Rectal smooth muscle tissue (tissue), 1 donor: ENCODE measurements around the gene MAST4.

Experiments
- H3K27ac ChIP-seq: one replicate; pipeline ENCODE4 v1.7.0; 2013; ENCODE audit warnings: low read depth, low read length, inconsistent platforms
- H3K27me3 ChIP-seq: one replicate; pipeline ENCODE4 v1.7.0; 2013; ENCODE audit warnings: low read length; ENCODE audit not compliant: control insufficient read depth, insufficient read depth
- H3K36me3 ChIP-seq: one replicate; pipeline ENCODE4 v1.7.0; 2013; ENCODE audit warnings: low read length; ENCODE audit not compliant: control insufficient read depth, insufficient read depth
- H3K4me1 ChIP-seq: one replicate; pipeline ENCODE4 v1.7.0; 2013; ENCODE audit warnings: low read length; ENCODE audit not compliant: control insufficient read depth, insufficient read depth
- H3K4me3 ChIP-seq: one replicate; pipeline ENCODE4 v1.7.0; 2013; ENCODE audit warnings: low read length
- H3K9ac ChIP-seq: one replicate; pipeline ENCODE4 v1.7.0; 2013; ENCODE audit warnings: low read length

Gene MAST4

GRCh38 chr5:67200809-67201562 lies 604.8 kb downstream of the MAST4 start:
- no peaks in the 10 kb centered on the region for H3K4me1 ChIP-seq

GRCh38 chr5:67201897-67202549 lies 605.8 kb downstream of the MAST4 start:
- Histone ChIP-seq H3K4me1 (no peaks in the 10 kb centered on the region), H3K36me3 (no peaks in the 10 kb centered on the region), H3K27me3 (no peaks in the 10 kb centered on the region), H3K27ac (no peak overlapping the region), H3K9ac (no peak overlapping the region), H3K4me3 (no peak overlapping the region)

More at GRCh38 chr5:67200809-67201562, 604.8 kb downstream of the MAST4 start:
- H3K36me3 ChIP-seq: no peaks in the 10 kb centered on the region
- no peak overlapping the region for H3K4me3 ChIP-seq
- no peaks in the 10 kb centered on the region for H3K27me3 ChIP-seq
- no peak overlapping the region for H3K9ac ChIP-seq
- no peak overlapping the region for H3K27ac ChIP-seq

- H3K4me1 ChIP-seq: no peaks in the 10 kb centered on the region
- no peak overlapping the region for H3K9ac ChIP-seq
- no peaks in the 10 kb centered on the region for H3K36me3 ChIP-seq
- no peak overlapping the region for H3K4me3 ChIP-seq
- H3K27ac ChIP-seq: no peak overlapping the region
- H3K27me3 ChIP-seq: no peaks in the 10 kb centered on the region
These were observed 606.6 kb downstream of the MAST4 start for GRCh38 chr5:67202828-67203227.

- H3K4me1 ChIP-seq: no peaks in the 10 kb centered on the region
- no peak overlapping the region for H3K27ac ChIP-seq
- no peak overlapping the region for H3K9ac ChIP-seq
- no peak overlapping the region for H3K4me3 ChIP-seq
- H3K36me3 ChIP-seq: no peaks in the 10 kb centered on the region
- H3K27me3 ChIP-seq: no peaks in the 10 kb centered on the region
These were observed 607.5 kb downstream of the MAST4 start for GRCh38 chr5:67203701-67204074.

- H3K36me3 ChIP-seq: no peaks in the 10 kb centered on the region
- no peak overlapping the region for H3K4me3 ChIP-seq
- no peak overlapping the region for H3K9ac ChIP-seq
- H3K27ac ChIP-seq: no peak overlapping the region
- no peaks in the 10 kb centered on the region for H3K4me1 ChIP-seq
- H3K27me3 ChIP-seq: no peaks in the 10 kb centered on the region
These were observed 608.6 kb downstream of the MAST4 start for GRCh38 chr5:67204821-67205220.

GRCh38 chr5:67205981-67206380 lies 609.8 kb downstream of the MAST4 start:
- no peak overlapping the region for H3K4me3 ChIP-seq
- no peak overlapping the region for H3K27ac ChIP-seq
- H3K27me3 ChIP-seq: no peaks in the 10 kb centered on the region
- H3K36me3 ChIP-seq: no peaks in the 10 kb centered on the region
- H3K9ac ChIP-seq: no peak overlapping the region
- H3K4me1 ChIP-seq: no peaks in the 10 kb centered on the region

- H3K36me3 ChIP-seq: no peaks in the 10 kb centered on the region
- H3K27me3 ChIP-seq: no peaks in the 10 kb centered on the region
- H3K4me1 ChIP-seq: no peaks in the 10 kb centered on the region
- no peak overlapping the region for H3K4me3 ChIP-seq
- no peak overlapping the region for H3K9ac ChIP-seq
- H3K27ac ChIP-seq: no peak overlapping the region
These were observed 610.3 kb downstream of the MAST4 start for GRCh38 chr5:67206461-67206860.

- Histone ChIP-seq H3K4me3 (no peak overlapping the region), H3K9ac (no peak overlapping the region), H3K4me1 (no peaks in the 10 kb centered on the region), H3K36me3 (no peaks in the 10 kb centered on the region), H3K27me3 (no peaks in the 10 kb centered on the region), H3K27ac (no peak overlapping the region)
These were observed 610.7 kb downstream of the MAST4 start for GRCh38 chr5:67206929-67207328.

- no peaks in the 10 kb centered on the region for H3K4me1 ChIP-seq
- H3K27me3 ChIP-seq: no peaks in the 10 kb centered on the region
- no peak overlapping the region for H3K9ac ChIP-seq
- no peak overlapping the region for H3K4me3 ChIP-seq
- H3K36me3 ChIP-seq: no peaks in the 10 kb centered on the region
- no peak overlapping the region for H3K27ac ChIP-seq
These were observed 612.2 kb downstream of the MAST4 start for GRCh38 chr5:67208403-67208802.

GRCh38 chr5:67209141-67209771 lies 613.1 kb downstream of the MAST4 start:
- no peak overlapping the region for H3K9ac ChIP-seq
- H3K4me1 ChIP-seq: no peaks in the 10 kb centered on the region
- H3K27me3 ChIP-seq: no peaks in the 10 kb centered on the region
- no peak overlapping the region for H3K27ac ChIP-seq
- no peak overlapping the region for H3K4me3 ChIP-seq
- no peaks in the 10 kb centered on the region for H3K36me3 ChIP-seq

- Histone ChIP-seq H3K4me1 (no peaks in the 10 kb centered on the region), H3K9ac (no peak overlapping the region), H3K27ac (no peak overlapping the region), H3K4me3 (no peak overlapping the region), H3K27me3 (no peaks in the 10 kb centered on the region), H3K36me3 (no peaks in the 10 kb centered on the region)
These were observed 615.7 kb downstream of the MAST4 start for GRCh38 chr5:67211926-67212325.

GRCh38 chr5:67214036-67214435 lies 617.8 kb downstream of the MAST4 start:
- Histone ChIP-seq H3K27ac (no peak overlapping the region), H3K36me3 (no peaks in the 10 kb centered on the region), H3K4me3 (no peak overlapping the region), H3K9ac (no peak overlapping the region), H3K27me3 (no peaks in the 10 kb centered on the region), H3K4me1 (no peaks in the 10 kb centered on the region)
